ENCODE measurements around the gene ARHGAP30.
"Not testable (repeated sequence)": the region's sequence is repeated elsewhere in the genome, so short reads cannot be mapped to it uniquely, and the experiment has no call there.

Gene ARHGAP30

DNA sequence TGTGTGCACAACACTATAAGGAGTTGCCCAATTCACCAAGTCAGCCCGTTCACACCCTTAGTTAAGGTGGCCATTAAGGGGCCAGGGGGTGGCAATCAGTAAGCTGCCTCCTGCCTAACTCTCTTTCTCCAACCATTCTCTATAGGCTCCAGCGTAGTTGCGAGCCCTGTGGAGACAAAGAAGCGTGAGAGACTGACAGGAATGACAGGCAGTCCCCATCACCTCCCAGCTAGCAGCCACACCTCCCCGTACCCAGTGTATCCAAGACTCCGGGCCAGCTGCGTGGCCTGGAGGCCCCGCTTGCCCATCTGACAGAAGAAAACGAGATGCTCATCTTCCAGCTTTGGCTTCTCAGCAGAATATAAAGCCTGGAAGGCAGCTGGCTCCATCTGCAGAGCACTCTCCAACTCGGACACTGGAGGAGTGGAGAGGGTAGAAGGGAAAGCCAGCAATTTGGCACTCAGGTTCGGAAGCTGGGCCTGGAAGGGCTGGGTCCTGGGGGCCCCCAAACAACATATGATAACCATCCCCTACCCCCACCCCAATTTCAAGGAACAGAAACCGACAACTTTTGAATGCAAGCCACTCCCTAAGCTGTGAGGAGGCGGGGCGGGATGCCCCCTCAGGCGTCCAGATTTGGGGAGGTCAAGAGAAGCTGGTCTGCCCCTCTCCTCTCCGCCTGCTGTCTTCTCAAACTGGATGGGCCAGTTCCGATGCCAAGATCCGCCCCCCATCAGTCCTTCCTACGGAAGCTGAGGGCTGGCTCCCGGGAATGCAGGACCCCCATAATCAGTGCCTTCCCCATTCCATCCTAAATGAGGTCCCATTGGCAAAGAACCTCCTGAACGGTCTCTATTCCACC lies 31.8 kb downstream of the ARHGAP30 start:
- DNase-seq: no peak

DNA sequence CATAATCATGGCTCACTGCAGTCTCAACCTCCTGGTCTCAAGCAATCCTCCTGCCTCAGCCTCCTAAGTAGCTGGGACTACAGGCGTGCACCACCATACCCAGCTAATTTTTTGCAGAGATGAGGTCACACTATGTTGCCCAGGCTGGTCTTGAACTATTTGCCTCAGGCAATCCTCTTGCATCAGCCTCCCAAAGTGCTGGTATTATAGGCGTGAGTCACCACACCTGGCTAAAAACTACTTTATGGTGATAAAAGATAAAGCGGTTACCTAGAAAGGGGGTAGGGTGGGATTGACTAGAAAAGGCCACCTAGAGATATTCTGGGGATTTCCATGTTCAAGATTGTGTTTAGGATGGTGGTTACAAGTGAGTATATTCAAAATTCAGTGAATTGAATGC lies 35.9 kb downstream of the ARHGAP30 start:
- DNase-seq: no peak

DNA sequence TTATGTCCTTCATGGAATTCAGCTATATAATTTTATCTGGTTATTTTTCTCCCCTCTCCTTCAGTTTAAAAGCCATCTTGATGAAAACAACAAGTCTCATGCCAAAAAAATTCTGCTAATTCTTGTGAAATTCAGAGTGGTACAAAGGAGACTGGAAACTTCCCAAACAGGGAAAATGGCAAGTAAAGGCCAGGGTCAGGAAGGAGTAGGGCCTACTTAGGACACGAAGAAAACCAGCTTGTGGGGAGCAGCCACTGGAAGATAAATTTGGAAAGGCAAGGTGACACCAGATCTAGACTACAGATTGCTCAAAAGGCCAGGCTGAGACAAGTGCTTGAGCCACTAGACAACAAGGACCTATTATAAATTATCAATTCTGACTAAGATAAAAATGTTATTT lies 37.3 kb downstream of the ARHGAP30 start:
- DNase-seq: no peak

DNA sequence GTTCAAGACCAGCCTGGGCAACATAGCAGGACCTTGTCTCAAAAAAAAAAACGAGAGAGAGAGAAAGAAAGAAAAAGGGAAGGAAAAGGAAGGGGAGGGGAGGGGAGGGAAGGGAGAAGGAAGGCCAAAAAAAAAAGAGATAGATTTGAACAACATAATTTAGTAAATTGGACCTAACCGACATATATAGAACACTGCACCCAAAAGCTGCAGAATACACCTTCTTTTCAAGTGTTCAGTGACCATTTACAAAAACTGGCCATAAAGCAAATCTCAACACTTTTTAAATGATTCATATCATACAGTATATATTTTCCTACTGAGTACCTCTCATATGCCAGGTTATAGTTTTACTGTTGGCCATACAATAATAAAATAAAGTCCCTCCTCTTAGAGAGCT lies 37.8 kb downstream of the ARHGAP30 start:
- DNase-seq: no peak

DNA sequence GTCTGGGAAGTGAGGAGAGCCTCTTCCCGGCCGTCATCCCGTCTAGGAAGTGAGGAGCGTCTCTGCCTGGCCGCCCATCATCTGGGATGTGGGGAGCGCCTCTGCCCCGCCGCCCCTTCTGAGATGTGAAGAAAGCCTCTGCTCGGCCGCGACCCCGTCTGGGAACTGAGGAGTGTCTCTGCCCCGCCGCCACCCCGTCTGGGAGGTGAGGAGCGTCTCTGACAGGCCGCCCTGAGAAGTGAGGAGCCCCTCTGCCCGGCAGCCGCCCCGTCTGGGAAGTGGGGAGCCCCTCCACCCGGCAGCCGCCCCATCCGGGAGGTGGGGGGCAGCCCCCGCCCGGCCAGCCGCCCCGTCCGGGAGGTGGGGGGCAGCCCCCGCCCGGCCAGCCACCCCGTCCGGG lies 40.2 kb downstream of the ARHGAP30 start:
- DNase-seq: not testable (repeated sequence)

DNA sequence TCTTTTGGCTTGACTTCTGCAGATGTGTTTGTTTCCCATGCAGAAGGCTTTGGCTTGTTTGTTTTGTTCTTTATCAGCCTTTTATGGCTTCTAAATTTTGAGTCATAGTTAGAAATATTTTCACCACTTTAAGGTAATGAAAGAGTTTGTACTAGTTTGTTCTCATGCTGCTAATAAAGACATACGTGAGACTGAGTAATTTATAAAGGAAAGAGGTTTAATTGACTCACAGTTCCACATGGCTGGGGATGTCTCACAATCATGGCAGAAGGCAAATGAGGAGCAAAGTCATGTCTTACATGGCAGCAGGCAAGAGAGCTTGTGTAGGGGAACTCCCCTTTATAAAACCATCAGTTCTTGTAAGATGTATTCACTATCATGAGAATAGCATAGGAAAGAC lies 42.7 kb downstream of the ARHGAP30 start:
- not testable (repeated sequence) for DNase-seq

DNA sequence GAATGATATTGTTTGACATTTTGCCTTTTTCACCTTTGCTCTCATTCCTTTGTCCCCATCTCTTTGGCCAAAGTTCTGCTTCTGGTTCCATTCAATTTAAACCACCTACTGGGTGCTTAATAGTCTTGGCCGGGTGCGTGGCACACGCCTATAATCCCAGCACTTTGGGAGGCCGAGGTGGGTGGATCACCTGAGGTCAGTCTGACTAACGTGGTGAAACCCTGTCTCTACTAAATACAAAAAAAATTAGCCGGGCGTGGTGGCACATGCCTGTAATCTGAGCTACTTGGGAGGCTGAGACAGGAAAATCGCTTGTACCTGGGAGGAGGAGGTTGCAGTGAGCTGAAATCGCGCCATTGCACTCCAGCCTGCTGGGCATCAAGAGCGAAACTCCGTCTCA lies 47.3 kb downstream of the ARHGAP30 start:
- DNase-seq: not testable (repeated sequence)

DNA sequence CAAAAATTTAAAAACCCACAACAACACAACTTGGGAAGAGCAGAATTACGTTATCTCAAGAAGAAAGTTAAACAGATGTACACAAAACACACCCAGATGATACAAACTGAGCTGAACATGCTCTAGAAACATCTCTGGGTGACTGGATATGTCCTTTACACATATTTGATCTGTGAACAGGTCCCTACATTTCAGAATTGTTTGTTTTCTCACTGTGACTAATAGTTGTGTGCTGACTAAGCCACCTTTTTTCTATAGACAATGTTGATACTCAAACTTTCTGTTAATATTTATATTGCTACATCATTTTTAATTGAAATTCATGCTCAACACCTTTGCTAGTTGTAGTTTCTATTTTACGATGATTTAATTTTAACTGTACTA lies 47.7 kb downstream of the ARHGAP30 start:
- no peak for DNase-seq

DNA sequence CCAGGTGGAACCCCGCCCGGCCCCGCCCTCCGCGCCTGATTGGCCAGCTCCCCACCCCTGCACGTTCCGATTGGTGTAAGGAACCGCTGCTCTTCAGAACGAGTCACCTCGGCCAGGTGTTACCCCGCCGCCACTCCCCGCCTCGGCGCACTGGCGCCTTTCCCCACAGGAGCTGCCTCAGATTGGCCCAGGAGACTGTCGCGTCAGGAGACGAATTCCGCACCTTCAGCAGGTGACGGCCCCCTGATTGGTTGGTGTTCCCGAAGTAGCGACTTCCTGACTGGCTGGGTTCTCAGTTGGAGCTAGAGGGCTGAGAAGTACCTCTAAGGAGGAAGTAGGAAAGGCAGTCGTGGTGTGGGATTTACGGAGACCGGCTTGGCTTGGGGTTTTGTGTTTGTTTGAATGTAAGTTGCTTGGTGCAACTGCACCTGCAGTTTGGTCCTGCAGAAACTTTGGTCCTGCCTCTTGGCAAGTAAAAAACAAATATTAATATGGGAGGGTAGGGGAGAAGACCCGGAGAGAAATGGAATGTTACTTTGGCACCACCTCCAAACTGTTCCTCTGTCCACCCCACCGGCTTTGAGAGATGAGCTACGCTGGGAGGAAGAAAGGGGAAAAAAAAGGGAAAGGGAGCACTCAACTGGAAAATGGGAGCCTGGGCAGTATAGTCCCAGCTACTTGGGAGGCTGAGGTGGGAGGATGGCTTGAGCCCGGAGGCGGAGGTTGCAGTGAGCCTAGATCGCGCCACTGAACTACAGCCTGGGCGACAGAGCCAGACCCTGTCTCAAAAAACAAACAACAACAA lies 48.3 kb downstream of the ARHGAP30 start:
- peak; percentile 26 for DNase-seq

DNA sequence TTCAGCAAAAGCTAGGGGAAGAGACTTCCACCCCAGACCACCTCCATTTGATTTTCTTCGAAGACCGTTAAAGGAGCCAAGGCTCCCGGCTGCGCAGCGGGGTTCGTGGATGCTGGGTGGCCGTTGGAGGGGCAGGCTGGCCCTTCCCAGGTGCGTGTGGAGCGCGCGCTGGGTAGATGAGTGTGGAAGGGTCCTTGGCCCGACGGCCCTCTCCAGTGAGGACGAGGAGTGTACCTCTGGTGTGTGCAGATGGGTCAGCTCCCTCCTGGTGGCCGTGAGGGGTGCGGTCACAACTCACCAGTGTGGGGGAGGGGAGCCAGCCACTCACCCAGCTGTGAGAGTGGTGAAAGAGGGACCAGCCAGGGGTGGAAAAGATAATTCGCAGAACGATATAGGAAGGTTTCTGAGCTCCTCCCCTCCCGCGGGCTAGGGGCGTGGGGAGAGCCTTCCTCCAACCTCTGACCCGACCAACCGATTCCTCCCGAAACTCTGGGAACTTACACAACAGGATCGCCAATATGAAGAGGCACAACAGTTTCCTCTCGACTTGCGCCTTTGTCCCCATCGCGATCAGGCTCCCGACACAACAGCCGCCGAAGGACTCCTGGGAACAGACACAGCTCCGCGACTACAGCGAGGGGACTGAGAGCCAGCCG lies 49.1 kb downstream of the ARHGAP30 start, which contains the start of gene F11R:
F11R (minus strand) TSS at position 644 of the 656 bp plus-strand sequence; CDS start at position 565, 79 bp downstream.
- no peak for DNase-seq

DNA sequence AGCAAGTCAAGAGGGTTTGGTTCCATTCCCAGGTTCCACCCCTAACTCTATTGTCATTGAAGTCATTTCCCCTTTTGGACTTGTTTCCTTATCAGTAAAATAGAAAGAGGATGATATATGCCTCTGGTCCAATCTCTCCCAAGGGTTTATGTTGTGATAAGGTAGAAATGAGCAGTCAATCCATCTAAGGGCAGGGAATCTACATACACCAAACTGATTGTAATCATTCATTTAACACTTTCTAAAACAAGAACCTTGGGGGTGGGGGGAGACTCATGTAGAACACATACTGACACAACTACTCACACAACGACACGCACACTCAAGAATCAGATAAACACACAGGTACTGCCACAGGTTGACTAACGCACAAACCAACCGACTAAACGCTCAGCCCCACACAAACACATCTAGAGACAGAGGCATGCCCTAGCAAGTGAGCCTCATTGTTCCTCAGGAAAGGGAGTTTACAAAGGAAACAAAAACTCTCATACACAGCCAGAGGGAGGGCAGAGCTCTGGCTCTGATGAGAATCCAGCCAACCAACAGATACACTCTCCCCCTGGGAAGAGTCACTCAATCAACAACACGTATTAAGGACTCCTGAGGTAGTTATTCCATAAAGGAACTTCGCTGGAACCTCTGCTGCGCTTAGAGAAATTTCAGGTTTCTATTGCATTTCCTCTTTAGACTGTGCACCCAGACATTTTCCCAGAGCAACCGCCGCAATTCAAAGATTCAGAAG lies 49.8 kb downstream of the ARHGAP30 start:
- DNase-seq: no peak

DNA sequence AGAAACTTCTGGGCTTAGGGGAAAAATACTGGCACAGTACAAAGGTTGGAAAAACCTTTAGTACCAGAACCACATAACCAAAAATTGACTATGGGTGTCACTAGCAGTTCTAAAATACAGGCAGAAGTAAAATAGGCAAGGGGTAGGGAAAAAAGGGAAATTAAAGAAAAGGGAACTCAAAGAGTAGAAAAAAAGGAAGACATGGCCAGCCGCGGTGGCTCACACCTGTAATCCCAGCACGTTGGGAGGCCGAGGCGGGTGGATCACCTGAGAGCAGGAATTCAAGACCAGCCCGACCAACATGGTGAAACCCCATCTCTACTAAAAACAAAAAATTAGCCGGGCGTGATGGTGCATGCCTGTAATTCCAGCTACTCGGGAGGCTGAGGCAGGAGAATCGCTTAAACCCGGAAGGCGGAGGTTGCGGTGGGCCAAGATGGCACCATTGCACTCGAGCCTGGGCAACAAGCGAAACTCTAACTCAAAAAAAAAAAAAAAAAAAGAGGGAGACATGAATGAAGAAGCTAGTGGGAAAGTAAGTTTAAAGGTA lies 50.5 kb downstream of the ARHGAP30 start:
- not testable (repeated sequence) for DNase-seq

DNA sequence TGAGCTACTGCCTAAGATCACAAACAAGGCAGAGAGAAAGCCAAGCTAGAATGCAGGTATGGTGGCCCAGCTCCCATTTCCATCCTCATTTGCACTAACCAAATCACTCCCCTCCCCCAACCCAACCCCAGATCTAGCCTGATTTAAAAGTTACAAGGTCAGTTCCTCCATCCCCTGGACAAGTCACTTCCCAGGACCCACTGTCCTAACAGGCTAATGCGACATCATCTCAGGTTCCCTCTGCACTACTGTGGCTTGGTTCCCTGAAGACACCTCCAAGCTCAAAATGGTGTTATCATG lies 51.1 kb downstream of the ARHGAP30 start:
- DNase-seq: no peak

DNA sequence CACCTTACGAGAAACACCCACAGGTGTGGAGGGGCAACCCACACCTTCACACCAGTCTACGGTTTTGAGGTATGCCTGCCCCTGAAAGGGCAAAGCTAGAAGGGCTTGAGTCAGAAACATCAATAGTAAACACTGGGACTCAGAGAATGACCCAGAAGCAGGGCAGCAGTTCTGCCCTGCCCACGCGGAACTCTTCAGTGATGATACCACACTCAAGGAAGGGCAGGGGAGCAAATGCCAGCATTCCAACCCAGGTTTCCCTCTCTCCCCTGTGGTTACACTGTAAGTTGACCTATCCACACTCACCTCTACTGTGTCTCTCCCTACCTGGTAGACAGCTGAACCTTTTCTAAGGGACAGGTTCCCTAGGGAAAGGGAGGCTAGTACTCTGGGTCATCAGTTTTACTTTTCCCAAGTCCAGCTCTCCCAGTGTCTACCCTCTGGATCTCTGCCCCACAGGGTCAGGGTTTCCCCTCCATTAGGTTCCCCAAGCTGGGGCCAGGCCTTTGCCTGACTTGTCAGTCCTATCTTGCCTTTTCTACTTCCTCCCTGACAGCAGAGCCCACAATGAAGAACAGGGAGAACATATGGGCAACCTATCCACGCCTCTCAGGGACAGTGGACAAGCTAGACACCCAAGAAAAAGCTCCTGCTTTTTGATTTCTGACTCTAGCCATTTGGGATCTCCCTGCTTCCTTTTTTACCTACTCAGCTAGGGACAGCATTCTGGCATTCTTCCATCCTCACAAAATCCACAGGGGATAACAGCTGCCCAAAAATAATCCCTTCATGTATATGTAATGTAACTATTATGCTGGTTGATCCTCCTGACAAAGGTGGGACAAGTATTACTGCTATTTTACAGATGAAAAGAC lies 51.7 kb downstream of the ARHGAP30 start:
- DNase-seq: no peak

DNA sequence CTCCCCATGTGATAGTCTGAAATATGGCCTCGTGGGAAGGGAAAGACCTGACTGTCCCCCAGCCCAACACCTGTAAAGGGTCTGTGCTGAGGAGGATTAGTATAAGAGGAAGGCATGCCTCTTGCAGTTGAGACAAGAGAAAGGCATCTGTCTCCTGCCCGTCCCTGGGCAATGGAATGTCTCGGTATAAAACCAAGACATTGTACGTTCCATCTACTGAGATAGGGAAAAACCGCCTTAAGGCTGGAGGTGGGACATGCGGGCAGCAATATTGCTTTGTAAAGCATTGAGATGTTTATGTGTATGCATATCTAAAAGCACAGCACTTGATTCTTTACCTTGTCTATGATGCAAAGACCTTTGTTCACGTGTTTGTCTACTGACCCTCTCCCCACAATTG lies 52.5 kb downstream of the ARHGAP30 start:
- not testable (repeated sequence) for DNase-seq

DNA sequence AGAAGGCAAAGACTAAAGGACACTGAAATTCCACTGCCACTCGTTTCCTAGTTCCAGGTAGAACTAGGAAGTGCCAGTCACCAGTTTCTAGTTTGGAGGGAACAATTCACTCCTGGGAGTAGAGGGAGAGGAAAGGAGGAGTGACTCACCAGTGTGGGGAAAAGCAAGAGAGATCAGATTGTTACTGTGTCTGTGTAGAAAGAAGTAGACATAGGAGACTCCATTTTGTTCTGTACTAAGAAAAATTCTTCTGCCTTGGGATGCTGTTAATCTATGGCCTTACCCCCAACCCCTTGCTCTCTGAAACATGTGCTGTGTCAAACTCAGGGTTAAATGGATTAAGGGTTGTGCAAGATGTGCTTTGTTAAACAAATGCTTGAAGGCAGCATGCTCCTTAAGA lies 53.0 kb downstream of the ARHGAP30 start:
- not testable (repeated sequence) for DNase-seq

DNA sequence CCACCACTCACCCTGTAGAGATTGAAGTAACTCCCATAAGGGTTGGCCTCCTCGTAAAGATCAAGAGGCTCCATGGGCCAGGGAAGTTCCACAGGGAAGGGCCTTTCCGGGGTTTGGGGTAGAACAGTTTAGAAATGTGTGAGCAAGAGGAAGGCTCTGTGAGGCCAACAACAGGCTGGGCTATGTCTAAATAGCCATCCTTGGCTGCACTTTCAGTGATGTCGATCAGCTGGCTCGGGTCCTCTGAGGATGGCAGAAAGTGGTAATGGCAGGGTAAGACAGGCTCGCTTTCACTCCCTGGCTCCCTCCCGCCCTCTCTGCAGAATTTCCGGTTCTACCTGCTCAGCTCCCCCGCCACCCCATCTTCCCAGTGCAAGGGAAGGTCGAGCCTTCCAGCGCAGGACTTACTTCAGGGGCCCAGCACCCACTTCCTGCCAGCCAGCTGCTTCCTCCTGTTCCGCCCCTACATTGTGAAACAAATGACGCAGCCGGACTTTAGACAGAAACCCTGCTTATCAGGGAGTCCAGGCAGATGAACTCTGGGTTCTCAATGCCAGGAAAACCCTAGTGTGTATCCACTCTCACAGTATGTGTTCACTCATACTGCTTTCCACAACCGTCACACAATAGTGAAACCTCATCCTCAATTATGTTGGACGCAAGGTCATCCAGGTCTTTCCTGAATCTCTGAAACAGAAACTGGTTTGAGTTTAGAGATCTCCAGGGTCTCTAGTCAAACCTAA lies 56.0 kb downstream of the ARHGAP30 start:
- peak; percentile 17 for DNase-seq

DNA sequence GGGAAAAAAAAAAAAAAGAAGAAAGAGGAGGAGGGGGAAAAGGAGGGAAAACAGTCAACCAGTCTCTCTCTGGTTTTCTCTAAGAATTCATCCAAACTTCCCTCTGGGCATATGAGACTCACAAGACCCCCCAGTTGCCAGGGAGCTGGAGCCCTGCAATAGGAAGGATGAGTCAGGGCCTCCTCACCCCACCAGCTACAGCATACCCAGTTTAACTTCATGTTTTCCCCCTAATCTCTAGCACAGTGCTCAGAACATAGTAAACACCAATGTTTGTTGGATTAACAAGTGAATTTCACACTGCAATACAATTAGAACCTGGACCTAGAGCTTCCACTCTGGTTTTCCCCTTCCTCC lies 56.6 kb downstream of the ARHGAP30 start:
- DNase-seq: no peak

DNA sequence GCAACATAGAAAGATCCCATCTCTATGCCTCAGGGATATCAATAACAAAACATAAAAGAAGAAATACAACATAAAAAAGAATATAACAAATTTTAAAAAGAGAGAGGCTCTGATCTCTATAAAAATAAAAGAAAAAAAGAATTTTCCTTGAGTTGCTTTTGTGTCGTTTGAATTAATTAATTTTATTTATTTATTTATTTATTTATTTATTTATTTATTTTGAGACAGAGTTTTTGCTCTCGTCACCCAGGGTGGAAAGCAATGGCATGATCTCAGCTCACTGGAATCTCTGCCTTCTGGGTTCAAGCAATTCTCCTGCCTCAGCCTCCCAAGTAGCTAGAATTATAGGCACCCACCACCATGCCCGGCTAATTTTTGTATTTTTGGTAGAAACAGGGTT lies 57.3 kb downstream of the ARHGAP30 start:
- DNase-seq: no peak

DNA sequence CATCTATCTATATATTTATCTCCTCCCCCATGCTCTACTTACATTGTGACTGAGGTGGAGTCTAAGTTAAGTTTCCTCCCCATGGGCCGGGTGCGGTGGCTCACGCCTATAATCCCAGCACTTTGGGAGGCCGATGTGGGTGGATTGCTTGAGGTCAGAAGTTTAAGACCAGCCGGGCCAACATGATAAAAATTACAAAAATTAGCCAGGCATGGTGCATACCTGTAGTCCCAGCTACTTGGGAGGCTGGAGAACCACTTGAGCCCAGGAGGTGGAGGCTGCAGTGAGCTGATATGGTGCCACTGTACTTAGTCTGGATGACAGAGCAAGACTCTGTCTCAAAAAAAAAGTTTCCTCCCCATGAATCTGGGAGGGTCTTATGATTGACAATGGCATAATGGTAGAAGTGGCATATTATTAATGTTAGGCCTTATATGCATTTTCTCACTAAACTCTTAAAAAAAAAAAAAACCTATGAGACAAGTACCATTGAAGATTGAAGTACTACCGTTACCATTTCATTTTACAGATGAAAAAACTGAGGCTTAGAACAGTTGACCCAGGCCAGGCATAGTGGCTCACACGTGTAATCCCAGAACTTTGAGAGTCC lies 60.0 kb downstream of the ARHGAP30 start:
- no peak for DNase-seq

All from midbrain (tissue), 1 donor.